ENCODE results near the gene DDX42. TPM values are rescaled to one million over a fixed set of nuclear protein-coding genes. Genes with fewer than 3 reads are reported as not detected.

DDX42 gene
- total and polyA plus RNA-seq, 2 of the 13 experiments (the other 11 are each of a cell fraction or from before 2014, with no cell fraction given), result 87.2 to 92.9 TPM

- Histone ChIP-seq H3K36me3 (replicated peaks in 1 of 2; ENCODE audit: control insufficient read depth in 1 of 2, insufficient read depth in 2 of 2, low read length in 2 of 2) (peaks cover 42 to 95% of the 10 kb centered on the region in 2 experiments), H3K9me3 (ENCODE audit: low read length) (no peaks in the 10 kb centered on the region), H3K4me1 (ENCODE audit: insufficient read depth, low read length) (no peaks in the 10 kb centered on the region), H4K20me1 (ENCODE audit: insufficient read depth, low read length) (no peaks in the 10 kb centered on the region), H3K9ac (ENCODE audit: insufficient read depth, low read depth, low read length) (no peak overlapping the region), H3K27ac (ENCODE audit: extremely low read length, insufficient read depth, low read length) (no peak overlapping the region), H3K4me2 (ENCODE audit: low read depth, low read length) (no peak overlapping the region), H3K27me3 (ENCODE audit: control insufficient read depth in 1 of 2, insufficient read depth in 2 of 2, low read length in 2 of 2) (no peaks in the 10 kb centered on the region), H3K4me3 (replicated peaks in 1 of 3; ENCODE audit: insufficient read depth in 1 of 3, low read depth in 2 of 3, low read length in 3 of 3) (no peak overlapping the region), H3K79me2 (ENCODE audit: insufficient read depth, low read length) (no peaks in the 10 kb centered on the region), H2AFZ (ENCODE audit: low read length) (no peak overlapping the region)
- BruUV-seq (replicated peaks), result TSS peak; percentile 30
- ChIA-PET CTCF (ENCODE audit: low intra/inter-chr PET ratio, low total read pairs) (no interaction called here), POLR2A (no interaction called here)
- intact Hi-C loops (cut with micrococcal nuclease; ENCODE audit: unreplicated experiment) (no loop called here), in situ Hi-C loops (cut with HindIII; ENCODE audit: extremely low pct_ligation_motif_present, low pct_unique_long_range_greater_than_20kb) (no loop called here)
- ATAC-seq (no peak), DNase-seq (ENCODE audit: low spot score) (no peak), FAIRE-seq (no peak)
- WGBS (ENCODE audit: low lambda C conversion rate), result 87% methylated on average over 2 of the region's 2 CpGs
- TF ChIP-seq ZNF784 (CRISPR knock-in tag; IDR thresholded peaks at IDR 0.05; ENCODE audit: borderline replicate concordance) (no peak), ZNF749 (CRISPR knock-in tag; IDR thresholded peaks at IDR 0.05; ENCODE audit: borderline replicate concordance) (no peak), ZFP41 (CRISPR knock-in tag; IDR thresholded peaks at IDR 0.05; ENCODE audit: borderline replicate concordance) (no peak), NFE2L2 (IDR thresholded peaks at IDR 0.05; ENCODE audit: low read length) (no peak), HNRNPLL (IDR thresholded peaks at IDR 0.05; ENCODE audit: low read depth, low read length, poor library complexity, severe bottlenecking) (no peak), KLF16 (CRISPR knock-in tag; IDR thresholded peaks at IDR 0.05) (no peak), ZNF564 (CRISPR knock-in tag; IDR thresholded peaks at IDR 0.05) (no peak), SP1 (IDR thresholded peaks at IDR 0.05) (no peak), SP1 (CRISPR knock-in tag; IDR thresholded peaks at IDR 0.05) (no peak), ZNF280D (CRISPR knock-in tag; IDR thresholded peaks at IDR 0.05) (no peak), FOXK2 (IDR thresholded peaks at IDR 0.05) (no peak), NCOA1 (CRISPR knock-in tag; IDR thresholded peaks at IDR 0.05) (no peak), ZBTB26 (CRISPR knock-in tag; IDR thresholded peaks at IDR 0.05; ENCODE audit: borderline replicate concordance) (no peak), PHF21A (CRISPR knock-in tag; IDR thresholded peaks at IDR 0.05) (no peak), TFDP1 (CRISPR knock-in tag; IDR thresholded peaks at IDR 0.05; ENCODE audit: borderline replicate concordance) (no peak)
Observed at GRCh38 chr17:63805591-63805990, 31.6 kb downstream of the DDX42 start.
